ENCODE results near the gene ANP32E.

ANP32E gene

GRCh38 chr1:150259758-150260669 lies 24.1 kb upstream of the ANP32E start:
- Histone ChIP-seq H2BK120ac (ENCODE audit: low read depth, low read length) (no peak overlapping the region), H4K91ac (ENCODE audit: low read depth, low read length, poor library complexity) (no peak overlapping the region), H2AFZ (ENCODE audit: low read length) (no peak overlapping the region), H3K18ac (ENCODE audit: low read length) (peak overlapping the region; percentile 76), H3K79me1 (ENCODE audit: low read depth, low read length) (peaks cover 7% of the 10 kb centered on the region), H3K36me3 (replicated peaks in 1 of 2; ENCODE audit: control insufficient read depth in 2 of 2, insufficient read depth in 2 of 2, low read length in 2 of 2) (peaks cover 22 to 46% of the 10 kb centered on the region in 2 donors), H3K9me3 (replicated peaks in 1 of 2; ENCODE audit: control insufficient read depth in 2 of 2, insufficient read depth in 1 of 2, low read depth in 1 of 2, low read length in 2 of 2) (peaks cover 0 to under 1% of the 10 kb centered on the region in 2 donors), H3K27ac (replicated peaks; ENCODE audit: low read length) (peak overlapping the region; percentile 96), H2BK5ac (ENCODE audit: low read length) (no peak overlapping the region), H3K4me2 (ENCODE audit: insufficient read depth, low read length, poor library complexity, severe bottlenecking) (peak overlapping the region; percentile 93), H3K27me3 (ENCODE audit: control insufficient read depth in 3 of 3, insufficient read depth in 3 of 3, low read depth in 1 of 3, low read length in 3 of 3) (no peaks in the 10 kb centered on the region), H2AK5ac (ENCODE audit: low read depth, low read length) (no peak overlapping the region), H3K4ac (ENCODE audit: low read length) (no peak overlapping the region), H4K8ac (ENCODE audit: low read depth, low read length) (no peak overlapping the region), H3K4me3 (ENCODE audit: low read length in 2 of 2) (peak overlapping the region; percentile 66 to 73), H2BK12ac (ENCODE audit: low read length) (no peak overlapping the region), H3K4me1 (ENCODE audit: control insufficient read depth in 2 of 2, insufficient read depth in 1 of 2, low read depth in 1 of 2, low read length in 2 of 2) (peaks cover 20 to 22% of the 10 kb centered on the region in 2 donors), H2BK15ac (ENCODE audit: low read length) (peak overlapping the region; percentile 60), H3K23ac (ENCODE audit: low read depth, low read length, poor library complexity) (no peak overlapping the region), H3K14ac (ENCODE audit: low read length) (no peak overlapping the region), H3K9ac (ENCODE audit: low read depth, low read length, poor library complexity) (peak overlapping the region; percentile 82)
- no CpG with 5 or more reads among the region's 11 CpGs for WGBS, 2 donors (ENCODE audit: extremely low coverage in 2 of 2, insufficient read length in 2 of 2, insufficient replicate concordance in 1 of 2)
- DNase-seq (ENCODE audit: low spot score) = peak; percentile 73

- Histone ChIP-seq H3K4ac (ENCODE audit: low read length) (no peak overlapping the region), H3K36me3 (replicated peaks in 1 of 2; ENCODE audit: control insufficient read depth in 2 of 2, insufficient read depth in 2 of 2, low read length in 2 of 2) (peaks cover 17 to 38% of the 10 kb centered on the region in 2 donors), H3K23ac (ENCODE audit: low read depth, low read length, poor library complexity) (no peak overlapping the region), H3K18ac (ENCODE audit: low read length) (no peak overlapping the region), H2BK5ac (ENCODE audit: low read length) (no peak overlapping the region), H2AFZ (ENCODE audit: low read length) (no peak overlapping the region), H2BK12ac (ENCODE audit: low read length) (no peak overlapping the region), H3K9ac (ENCODE audit: low read depth, low read length, poor library complexity) (peak overlapping the region; percentile 76), H4K8ac (ENCODE audit: low read depth, low read length) (no peak overlapping the region), H3K4me1 (ENCODE audit: control insufficient read depth in 2 of 2, insufficient read depth in 1 of 2, low read depth in 1 of 2, low read length in 2 of 2) (peaks cover 20 to 22% of the 10 kb centered on the region in 2 donors), H3K4me2 (ENCODE audit: insufficient read depth, low read length, poor library complexity, severe bottlenecking) (peak overlapping the region; percentile 93), H2BK120ac (ENCODE audit: low read depth, low read length) (no peak overlapping the region), H3K4me3 (ENCODE audit: low read length in 2 of 2) (peak overlapping the region; percentile 70 to 73), H3K27me3 (ENCODE audit: control insufficient read depth in 3 of 3, insufficient read depth in 3 of 3, low read depth in 1 of 3, low read length in 3 of 3) (no peaks in the 10 kb centered on the region), H4K91ac (ENCODE audit: low read depth, low read length, poor library complexity) (no peak overlapping the region), H3K9me3 (replicated peaks in 1 of 2; ENCODE audit: control insufficient read depth in 2 of 2, insufficient read depth in 1 of 2, low read depth in 1 of 2, low read length in 2 of 2) (peaks cover 0 to 5% of the 10 kb centered on the region in 2 donors), H3K27ac (replicated peaks; ENCODE audit: low read length) (peak overlapping the region; percentile 96), H2AK5ac (ENCODE audit: low read depth, low read length) (peak overlapping the region; percentile 43), H3K14ac (ENCODE audit: low read length) (no peak overlapping the region), H2BK15ac (ENCODE audit: low read length) (peak overlapping the region; percentile 93), H3K79me1 (ENCODE audit: low read depth, low read length) (peaks cover 7% of the 10 kb centered on the region)
- no CpG with 5 or more reads among the region's 4 CpGs for WGBS, 2 donors (ENCODE audit: extremely low coverage in 2 of 2, insufficient read length in 2 of 2, insufficient replicate concordance in 1 of 2)
- DNase-seq (ENCODE audit: low spot score) = no peak
Observed at GRCh38 chr1:150259217-150259616, 23.3 kb upstream of the ANP32E start.

- peak within 1 kb of the TSS; percentile 67 for H3K4ac ChIP-seq (ENCODE audit: low read length)
- peak within 1 kb of the TSS; percentile 96 for H3K27ac ChIP-seq (replicated peaks; ENCODE audit: low read length)
- peaks cover 20 to 22% of the 10 kb centered on the region in 2 donors for H3K4me1 ChIP-seq (ENCODE audit: control insufficient read depth in 2 of 2, insufficient read depth in 1 of 2, low read depth in 1 of 2, low read length in 2 of 2)
- H3K18ac ChIP-seq (ENCODE audit: low read length) = peak within 1 kb of the TSS; percentile 93
- peak within 1 kb of the TSS; percentile 59 for H2AFZ ChIP-seq (ENCODE audit: low read length)
- H3K23ac ChIP-seq (ENCODE audit: low read depth, low read length, poor library complexity) = no peak within 1 kb of the TSS
- DNase-seq (ENCODE audit: low spot score) = peak; percentile 50
- peaks cover 0 to 5% of the 10 kb centered on the region in 2 donors for H3K9me3 ChIP-seq (replicated peaks in 1 of 2; ENCODE audit: control insufficient read depth in 2 of 2, insufficient read depth in 1 of 2, low read depth in 1 of 2, low read length in 2 of 2)
- H3K79me1 ChIP-seq (ENCODE audit: low read depth, low read length) = peaks cover 7% of the 10 kb centered on the region
- no peak within 1 kb of the TSS for H2BK120ac ChIP-seq (ENCODE audit: low read depth, low read length)
- H3K4me3 ChIP-seq (ENCODE audit: low read length in 2 of 2) = peak within 1 kb of the TSS; percentile 70 to 73
- peak within 1 kb of the TSS; percentile 44 for H4K8ac ChIP-seq (ENCODE audit: low read depth, low read length)
- no peak within 1 kb of the TSS for H3K14ac ChIP-seq (ENCODE audit: low read length)
- no peaks in the 10 kb centered on the region for H3K27me3 ChIP-seq (ENCODE audit: control insufficient read depth in 3 of 3, insufficient read depth in 3 of 3, low read depth in 1 of 3, low read length in 3 of 3)
- H2BK12ac ChIP-seq (ENCODE audit: low read length) = peak within 1 kb of the TSS; percentile 61
- H2AK5ac ChIP-seq (ENCODE audit: low read depth, low read length) = peak within 1 kb of the TSS; percentile 82
- peak within 1 kb of the TSS; percentile 93 for H3K4me2 ChIP-seq (ENCODE audit: insufficient read depth, low read length, poor library complexity, severe bottlenecking)
- peak within 1 kb of the TSS; percentile 88 for H2BK5ac ChIP-seq (ENCODE audit: low read length)
- WGBS, 2 donors (ENCODE audit: extremely low coverage in 2 of 2, insufficient read length in 2 of 2, insufficient replicate concordance in 1 of 2) = no CpG with 5 or more reads among the region's 13 CpGs
- H3K9ac ChIP-seq (ENCODE audit: low read depth, low read length, poor library complexity) = peak within 1 kb of the TSS; percentile 88
- peak within 1 kb of the TSS; percentile 47 for H2BK15ac ChIP-seq (ENCODE audit: low read length)
- peak within 1 kb of the TSS; percentile 13 for H4K91ac ChIP-seq (ENCODE audit: low read depth, low read length, poor library complexity)
- peaks cover 13 to 27% of the 10 kb centered on the region in 2 donors for H3K36me3 ChIP-seq (replicated peaks in 1 of 2; ENCODE audit: control insufficient read depth in 2 of 2, insufficient read depth in 2 of 2, low read length in 2 of 2)
Observed at GRCh38 chr1:150257624-150258585, 22.0 kb upstream of the ANP32E start, which contains the start of gene CA14. CA14 (plus strand) TSS chr1:150257774; CDS start chr1:150258129, 355 bp downstream.

Measured in neuronal stem cell (in vitro differentiated cells).